GM21423 (cell line): ENCODE results near the gene ALKBH1.
"Not testable (repeated sequence)": the region's sequence is repeated elsewhere in the genome, so short reads cannot be mapped to it uniquely, and the experiment has no call there.

ENCODE experiments used
- ATAC-seq: cut with Tn5 transposase; IDR thresholded peaks from one replicate; pipeline ENCODE4 v1.9.1; 2021; ENCODE audit warnings: mild to moderate bottlenecking, moderate library complexity; ENCODE audit not compliant: unreplicated experiment

Gene ALKBH1, protein sequence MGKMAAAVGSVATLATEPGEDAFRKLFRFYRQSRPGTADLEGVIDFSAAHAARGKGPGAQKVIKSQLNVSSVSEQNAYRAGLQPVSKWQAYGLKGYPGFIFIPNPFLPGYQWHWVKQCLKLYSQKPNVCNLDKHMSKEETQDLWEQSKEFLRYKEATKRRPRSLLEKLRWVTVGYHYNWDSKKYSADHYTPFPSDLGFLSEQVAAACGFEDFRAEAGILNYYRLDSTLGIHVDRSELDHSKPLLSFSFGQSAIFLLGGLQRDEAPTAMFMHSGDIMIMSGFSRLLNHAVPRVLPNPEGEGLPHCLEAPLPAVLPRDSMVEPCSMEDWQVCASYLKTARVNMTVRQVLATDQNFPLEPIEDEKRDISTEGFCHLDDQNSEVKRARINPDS

DNA sequence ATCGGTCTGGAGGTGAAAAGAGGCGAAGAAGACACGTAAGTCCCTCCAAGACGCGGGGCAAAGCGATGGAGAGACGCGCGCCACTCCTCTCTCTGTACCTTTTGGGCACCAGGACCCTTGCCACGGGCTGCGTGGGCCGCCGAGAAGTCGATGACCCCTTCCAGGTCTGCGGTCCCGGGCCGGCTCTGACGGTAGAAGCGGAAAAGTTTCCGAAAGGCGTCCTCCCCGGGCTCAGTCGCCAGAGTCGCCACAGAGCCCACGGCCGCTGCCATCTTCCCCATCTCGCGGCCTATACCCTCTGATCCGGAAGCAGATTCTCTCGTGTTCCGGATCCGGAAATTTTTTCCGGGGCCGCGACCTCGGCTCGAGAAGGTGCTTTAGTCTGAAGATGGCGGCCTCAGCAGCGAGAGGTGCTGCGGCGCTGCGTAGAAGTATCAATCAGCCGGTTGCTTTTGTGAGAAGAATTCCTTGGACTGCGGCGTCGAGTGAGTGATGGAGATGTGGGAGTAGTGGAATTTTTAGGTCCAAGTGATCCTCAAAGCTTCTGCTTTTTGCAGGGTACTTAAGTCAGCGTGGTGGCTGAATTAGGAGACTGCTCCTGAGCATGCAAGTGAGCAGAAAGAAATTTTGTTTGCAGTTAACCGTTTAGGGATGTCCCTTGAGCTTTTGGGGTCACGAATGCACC is at the start of gene ALKBH1, which contains the start of gene SLIRP:
Gene ALKBH1, minus strand, starts transcription at position 300 of the 685 bp plus-strand sequence. Its CDS starts 19 bp downstream, at position 281.
Gene SLIRP, plus strand, starts transcription at position 380 of the 685 bp plus-strand sequence. Its CDS starts 9 bp downstream, at position 389.
- peak; percentile 97 for ATAC-seq

DNA sequence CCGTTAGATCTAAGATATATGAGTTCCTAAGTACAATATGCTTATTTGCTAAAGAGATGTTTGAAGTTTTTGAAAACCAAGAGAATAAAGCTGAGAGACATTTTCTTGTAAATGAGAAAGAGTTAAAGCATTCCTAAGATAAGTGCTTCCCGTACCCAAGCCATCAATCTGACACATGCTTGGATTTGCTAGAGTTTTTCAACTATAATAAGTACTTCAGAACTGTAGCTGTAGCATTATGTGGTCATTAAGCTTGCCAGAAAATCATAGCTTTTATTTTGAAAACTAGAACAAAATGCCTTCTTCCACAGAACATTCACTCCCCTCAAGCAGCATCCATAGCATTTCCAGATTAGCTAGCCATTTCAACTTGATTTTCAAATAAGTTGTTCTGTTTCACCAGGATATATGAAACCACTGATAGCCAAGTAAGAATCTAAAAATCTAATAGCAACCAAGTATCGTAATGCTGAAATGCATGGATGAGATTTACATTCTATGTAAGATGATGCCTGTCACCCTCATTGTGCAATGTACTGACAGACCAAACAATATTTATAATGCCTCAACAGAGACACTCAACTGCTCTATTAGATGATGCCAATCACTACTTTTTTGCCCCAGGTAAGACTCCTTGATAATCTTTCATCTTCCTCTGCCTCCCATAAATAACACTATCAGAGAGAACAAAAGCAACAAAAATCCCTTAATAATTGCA is 45.1 kb upstream of the ALKBH1 start:
- ATAC-seq = no peak

DNA sequence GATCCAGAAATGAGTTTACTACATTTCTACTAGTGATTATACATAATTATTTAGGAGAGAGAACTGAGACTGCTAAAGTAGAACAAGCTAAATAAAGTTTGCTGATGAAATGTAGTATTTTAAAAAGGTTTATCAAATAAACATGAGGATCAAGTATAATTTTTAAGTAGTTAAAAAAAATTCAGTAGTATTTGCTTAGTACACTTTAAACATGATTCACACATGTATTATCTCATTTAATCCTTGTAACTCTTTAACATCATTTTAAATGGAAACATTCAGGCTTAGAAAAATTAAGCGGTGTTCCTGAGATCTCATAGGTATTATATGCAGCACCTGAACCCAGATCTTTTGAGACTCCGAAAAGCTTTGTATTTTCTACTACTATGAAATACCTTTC is 44.4 kb upstream of the ALKBH1 start:
- ATAC-seq = no peak

DNA sequence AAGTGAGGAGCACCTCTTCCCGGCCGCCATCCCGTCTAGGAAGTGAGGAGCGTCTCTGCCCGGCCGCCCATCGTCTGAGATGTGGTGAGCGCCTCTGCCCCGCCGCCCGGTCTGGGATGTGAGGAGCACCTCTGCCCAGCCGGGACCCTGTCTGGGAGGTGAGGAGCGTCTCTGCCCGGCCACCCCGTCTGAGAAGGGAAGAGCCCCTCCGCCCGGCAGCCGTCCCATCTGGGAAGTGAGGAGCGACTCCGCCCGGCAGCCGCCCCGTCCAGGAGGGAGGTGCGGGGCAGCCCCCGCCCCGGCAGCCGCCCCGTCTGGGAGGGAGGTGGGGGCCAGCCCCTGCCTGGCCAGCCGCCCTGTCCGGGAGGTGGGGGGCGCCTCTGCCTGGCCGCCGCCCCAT is 39.6 kb upstream of the ALKBH1 start:
- ATAC-seq = not testable (repeated sequence)

DNA sequence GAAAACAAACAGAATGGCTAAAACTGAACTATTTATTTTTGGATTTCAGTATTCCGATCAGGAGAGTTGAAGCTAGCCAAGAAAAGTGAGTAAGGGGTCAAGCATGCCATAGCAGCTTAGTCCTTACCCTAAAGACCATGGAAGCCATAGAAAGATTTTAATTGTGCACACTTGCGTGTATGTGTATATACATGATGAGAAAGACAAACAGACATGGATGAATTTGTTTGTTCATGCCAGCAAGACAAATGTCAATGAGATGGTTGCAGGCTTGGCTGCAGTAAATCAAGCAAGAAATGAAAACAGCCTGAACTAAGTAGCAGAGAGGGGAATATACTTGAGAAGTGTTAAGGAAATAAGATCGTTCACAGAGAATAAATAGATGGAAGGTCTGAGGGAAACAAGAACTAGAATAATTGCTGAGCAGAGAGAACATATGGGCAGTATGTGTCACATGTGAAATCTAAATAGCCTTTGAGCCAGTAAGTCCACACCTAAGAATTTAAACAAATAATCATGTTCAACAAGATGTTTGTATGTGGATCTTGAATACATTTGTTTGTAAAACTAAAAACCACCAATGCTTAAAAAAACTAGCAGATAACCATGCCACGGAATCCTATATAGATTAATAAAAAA is 38.4 kb upstream of the ALKBH1 start:
- ATAC-seq = no peak

DNA sequence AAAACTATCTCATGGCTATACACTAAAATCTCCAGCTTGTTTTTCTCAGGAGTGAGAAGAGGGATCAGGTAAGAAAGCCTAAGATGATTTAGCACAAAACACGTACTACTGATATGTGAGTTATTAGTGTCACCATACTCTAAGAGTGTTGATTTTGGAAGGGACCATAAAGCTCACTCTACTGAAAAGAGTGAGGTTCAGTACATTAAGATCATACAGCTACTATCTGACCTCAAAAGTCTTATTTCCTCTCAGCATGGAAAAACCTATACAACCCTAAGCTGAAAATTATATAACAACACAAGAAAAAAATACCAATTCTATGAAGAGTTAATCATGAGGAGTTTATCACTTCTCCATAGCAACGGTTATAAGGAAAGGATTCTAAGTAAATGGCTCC is 33.6 kb upstream of the ALKBH1 start:
- no peak for ATAC-seq

DNA sequence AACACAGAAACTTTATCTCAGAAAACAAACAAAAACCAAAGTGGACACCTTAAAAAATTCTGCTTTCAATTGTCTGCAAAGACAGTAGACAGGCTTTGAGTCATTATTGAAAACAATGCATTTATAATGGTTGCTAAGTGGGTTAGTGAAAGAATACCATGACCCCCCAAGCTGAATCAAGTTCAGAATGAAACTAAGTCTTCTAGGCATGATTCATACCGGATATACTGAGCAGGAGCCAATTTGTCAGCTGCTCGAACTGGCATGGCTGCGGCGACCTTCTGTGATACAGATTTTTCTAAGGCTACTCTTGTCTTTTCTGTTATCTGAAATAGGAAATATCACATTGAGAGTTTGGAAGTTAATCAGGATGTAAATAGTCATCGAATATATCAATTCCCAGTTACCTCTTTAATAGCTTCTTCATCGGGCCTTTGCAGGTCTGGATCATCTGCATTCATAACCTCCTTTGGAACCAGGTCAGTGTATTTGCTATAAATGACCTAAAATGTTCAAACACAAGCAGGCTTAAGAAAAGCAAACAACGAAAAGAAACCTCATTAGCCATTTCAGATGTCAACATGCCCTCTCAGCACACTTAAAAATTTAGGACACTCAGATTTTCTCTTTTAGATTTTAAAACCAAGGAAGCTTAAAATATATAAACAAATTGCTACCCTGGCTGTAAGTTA is 30.9 kb upstream of the ALKBH1 start:
- ATAC-seq = no peak

DNA sequence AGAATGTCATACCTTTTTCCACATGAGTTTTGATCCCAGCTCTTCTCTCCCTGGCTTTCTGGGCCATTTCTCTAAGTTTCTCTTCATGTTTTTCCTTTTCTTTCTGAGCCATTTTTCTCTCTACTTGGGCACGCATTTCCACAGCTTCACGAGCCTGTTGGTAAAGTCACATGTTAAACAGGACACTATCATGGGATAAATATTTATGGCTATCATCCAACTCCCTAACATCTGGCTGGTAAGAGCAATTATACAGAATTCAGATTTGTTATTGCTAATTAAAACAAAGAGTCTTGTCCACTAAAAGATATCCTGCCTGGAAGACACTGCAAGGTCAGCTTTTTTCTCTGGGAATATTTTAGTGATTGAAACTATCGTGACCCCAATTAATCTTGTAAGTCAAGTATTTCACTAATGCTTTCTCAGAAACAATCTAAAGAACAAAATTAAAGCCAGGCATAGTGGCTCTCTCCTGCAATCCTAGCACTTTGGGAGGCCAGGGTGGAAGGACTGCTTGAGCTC is 23.2 kb upstream of the ALKBH1 start:
- no peak for ATAC-seq

DNA sequence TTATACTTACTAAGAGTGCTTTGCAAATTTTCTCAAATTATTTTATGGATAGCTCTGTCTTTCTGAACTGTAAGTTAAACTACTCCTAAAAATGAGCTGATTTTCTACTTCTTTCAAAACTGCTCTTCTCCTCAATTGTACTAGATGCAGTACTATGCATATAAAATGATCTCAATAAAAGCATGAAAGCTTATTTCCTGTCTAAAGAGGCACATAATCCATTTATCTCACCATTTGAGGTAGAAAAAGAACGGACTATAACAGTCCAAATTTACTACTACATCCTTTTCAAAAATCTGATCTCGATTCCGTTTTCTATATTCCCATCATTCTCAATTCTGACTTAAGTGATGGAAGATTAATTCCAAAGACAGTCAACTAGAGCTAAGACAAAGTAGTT is 14.5 kb upstream of the ALKBH1 start:
- no peak for ATAC-seq

DNA sequence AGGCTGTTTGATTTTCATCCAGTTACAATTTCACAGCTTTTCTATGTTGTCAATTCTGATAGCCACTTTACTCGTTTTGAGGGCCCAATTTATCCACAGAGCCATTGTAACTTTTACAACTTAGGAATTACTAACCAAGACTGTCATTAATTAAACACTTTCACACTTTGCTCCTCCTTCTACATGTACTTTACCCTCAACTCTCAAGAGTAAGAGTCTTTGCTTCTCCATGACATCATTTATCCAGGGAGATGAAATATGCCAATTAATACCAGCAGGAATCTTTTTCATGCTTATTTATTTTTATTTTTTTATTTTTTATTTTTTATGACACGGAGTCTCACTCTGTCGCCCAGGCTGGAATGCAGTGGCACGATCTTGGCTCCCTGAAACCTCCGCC is 13.6 kb upstream of the ALKBH1 start:
- ATAC-seq = no peak

DNA sequence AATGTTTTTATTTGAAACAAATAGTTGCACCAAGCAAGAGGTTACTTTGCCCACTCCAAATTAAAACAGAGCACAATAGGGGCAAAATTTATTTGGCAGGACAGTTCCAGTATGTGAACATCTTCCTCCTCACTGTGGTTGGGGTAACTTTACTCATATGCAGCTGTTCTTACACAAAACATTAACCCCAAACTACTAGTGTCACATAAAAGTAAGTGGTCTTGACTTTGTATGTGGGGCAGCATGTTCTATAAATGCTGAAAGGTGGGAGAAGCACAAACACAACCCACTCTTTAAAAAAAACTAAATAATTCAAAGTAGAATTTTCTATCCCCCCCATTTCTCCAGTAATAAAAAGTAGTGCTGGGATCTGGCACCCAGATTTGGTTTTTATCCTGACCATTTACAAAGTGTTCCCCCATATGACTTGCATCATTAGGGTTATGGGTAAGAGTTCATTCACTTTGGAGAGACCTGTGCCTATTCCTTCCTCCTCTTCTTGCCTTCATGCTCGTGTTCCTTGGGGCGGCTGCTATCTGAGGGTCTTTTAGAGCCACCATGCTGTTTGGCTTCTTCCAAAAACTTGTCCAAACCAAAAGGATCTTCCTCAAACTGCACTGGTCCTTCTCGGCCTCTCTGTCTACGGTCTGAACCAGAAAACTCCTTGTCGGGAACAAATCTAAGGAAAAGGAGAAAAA is 9.9 kb upstream of the ALKBH1 start:
- ATAC-seq = no peak

DNA sequence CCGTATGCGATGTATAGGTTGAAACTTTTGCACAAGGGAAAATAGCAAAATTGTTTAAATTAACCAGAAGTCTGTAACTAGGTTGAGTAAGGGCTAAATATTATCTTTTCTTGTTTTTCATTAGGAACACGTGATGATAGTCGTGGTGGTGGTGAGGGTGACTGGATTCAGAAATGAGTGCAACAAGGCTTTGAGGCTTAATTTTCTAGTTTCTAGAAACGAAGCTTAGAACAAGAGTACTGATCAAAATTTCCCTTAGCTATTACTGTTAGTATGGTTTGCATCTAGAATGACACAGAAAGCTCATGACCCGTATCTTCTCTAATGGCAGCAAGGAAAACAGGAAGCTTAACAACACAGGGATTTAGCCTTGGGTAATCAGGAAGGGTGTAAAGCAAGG is 7.1 kb upstream of the ALKBH1 start:
- no peak for ATAC-seq

DNA sequence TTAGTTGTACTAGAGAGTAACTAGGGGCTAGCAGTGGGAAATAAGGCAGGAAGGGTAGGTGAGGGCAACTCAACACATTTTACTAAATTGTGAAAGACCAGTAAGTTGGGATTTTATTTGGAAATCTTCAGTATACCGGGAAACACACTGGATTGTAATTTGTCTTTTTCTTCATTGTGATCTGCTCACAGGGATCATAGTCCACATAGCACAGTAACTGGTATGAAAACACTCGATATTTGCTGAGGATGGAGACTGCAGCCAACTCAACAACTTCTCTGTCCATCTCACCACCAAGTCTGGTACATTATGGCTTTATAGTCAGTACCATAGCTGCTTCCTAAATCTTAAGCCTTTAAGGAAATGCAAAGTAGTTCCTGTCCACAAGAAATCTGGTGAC is 2.5 kb upstream of the ALKBH1 start:
- no peak for ATAC-seq

DNA sequence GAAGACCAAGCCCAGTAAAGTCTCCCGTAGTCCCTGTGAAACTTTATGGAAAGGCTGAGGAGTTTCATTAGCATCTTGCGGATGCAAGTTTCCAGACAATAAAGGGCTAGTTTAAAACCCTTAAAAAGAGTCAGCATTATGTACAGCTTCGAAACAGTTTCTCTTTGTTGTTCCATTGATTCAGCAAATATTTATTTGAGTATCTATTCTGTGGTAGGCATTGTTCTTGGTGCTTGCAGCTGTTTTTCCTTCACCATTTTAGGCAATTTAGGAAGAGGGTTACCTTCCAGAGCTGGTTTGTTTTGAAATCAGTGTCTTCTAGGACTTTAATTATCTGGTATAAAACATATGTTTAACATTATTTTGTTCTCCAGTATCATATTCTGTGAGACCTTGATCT is 1.6 kb upstream of the ALKBH1 start:
- no peak for ATAC-seq

DNA sequence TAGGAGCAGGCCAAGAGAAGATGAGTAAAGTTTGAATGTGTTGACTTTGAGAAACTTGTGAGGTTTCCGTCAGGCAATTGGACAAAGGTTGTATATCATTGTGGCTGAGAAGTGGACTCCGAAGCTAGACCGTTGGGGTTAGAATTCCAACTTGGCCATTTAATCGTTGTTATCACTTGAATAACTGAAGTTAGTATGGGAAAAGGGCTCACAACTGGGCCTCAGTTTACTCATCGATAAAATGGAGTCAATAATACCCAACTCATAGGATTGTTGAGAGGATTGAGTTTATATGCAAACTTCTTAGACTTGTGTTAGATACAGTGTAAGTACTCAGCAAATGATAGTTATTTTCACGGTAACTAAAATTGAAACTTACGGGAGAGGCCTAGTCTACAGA is 926 bp upstream of the ALKBH1 start:
- no peak for ATAC-seq

DNA sequence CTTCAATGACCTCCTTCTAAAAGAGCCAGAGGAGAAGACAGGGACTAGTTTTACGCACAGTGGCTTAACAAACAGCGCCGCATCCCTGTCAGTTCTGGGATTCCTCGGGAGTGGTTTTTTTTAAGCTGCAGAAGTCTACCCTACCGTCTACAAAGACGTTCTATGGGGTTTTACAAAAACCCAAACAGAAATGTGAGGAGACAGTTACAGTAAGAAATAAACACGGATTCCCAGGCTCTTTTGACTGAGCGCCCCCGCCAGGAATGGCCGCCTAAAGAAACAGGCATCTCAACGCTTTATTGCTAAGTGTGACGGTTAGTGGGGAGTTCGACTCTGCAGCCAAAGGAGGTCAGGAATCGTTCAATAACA is 484 bp downstream of the ALKBH1 start:
- ATAC-seq = peak; percentile 22

DNA sequence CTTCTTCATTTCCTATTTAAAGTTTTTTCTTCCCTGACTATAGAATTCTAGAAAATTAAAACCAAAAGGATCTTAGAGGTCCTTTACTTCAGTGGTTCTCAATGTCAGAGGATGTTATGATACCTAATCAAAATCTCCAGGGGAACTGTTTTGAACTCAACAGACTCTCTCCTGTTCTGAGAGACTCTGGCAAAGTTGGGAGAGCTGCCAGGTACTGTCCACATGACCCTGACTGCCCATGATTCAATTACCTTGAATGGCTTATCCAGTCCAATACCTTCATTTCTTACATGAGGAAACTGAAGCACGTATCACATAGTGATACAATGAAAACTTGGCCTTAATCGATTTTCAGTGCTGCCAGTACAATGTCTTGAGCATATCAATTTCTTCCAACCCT is 16.6 kb downstream of the ALKBH1 start:
- no peak for ATAC-seq

DNA sequence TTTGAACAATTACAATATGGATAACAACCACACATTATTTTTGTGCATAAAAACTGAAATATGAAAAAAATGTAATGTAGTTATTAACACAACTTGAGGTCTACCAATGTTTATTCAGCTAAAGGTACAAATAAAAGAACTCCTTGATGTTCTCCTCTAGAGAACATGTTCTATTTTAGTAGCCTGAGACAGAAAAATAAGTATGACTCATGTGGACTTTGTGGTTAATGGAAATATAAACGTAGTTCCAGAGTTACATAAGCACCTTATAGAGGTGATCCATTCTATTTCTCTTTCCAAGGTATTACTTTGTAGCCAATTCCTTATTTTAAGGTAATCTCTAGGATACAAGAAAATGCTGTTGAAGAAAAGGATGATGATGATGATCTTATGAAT is 25.7 kb downstream of the ALKBH1 start:
- no peak for ATAC-seq

DNA sequence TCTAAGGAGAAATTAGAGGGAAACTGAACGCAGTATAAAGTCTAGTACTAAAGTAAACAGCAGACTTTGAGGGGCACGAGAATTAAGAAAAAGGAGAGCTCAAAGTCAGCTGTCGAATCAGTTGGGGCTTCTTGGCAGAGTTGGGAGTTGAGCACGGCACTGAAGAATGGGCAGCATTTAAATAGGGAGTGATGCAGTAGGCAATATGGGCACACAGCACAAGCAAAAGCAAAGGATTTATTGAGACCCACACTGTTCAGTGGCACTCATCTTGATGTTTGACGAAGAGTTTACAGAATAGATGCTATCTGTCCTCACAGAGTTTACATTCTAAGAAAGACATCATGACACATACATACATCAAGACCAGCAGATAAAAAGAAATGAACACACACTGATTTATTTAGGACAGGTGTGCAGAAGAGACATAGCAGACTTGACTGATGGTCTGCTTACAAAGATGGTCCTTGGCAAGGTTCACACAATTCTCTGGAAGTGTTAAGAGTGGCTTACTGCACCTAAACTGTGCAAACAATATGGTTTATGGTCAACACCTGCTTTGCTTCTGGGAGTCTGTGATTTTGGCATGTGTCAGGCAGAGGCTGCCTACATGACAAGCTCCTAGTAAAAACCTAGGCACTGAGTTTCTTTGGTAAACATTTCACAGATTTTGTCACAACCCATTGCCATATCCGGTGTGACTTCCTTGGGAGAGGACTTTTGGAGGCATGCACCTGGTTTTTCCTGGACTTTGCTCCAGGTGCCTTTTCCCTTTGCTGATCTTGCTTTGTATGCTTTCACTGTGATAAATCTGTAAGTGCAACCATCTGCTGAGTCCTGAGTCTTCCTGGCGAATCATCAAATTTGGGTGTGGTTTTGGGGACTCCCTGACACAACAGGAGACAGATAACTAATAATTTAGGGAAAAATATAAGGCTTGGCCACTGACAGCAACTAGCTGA is 26.3 kb downstream of the ALKBH1 start:
- ATAC-seq = no peak
